Activated CD8-positive, alpha-beta memory T cell treated with anti-CD3 and anti-CD28 coated beads for 1 hour (primary cell): Measurements from ENCODE around the gene EGFR.

ENCODE experiments used
- DNase-seq, 2 donors: peaks; one replicate each; pipeline ENCODE4 v3.0.0-alpha.2; 2020; ENCODE audit warnings: low read depth in 1 of 2; ENCODE audit errors: extremely low read depth in 1 of 2

Gene EGFR

DNA sequence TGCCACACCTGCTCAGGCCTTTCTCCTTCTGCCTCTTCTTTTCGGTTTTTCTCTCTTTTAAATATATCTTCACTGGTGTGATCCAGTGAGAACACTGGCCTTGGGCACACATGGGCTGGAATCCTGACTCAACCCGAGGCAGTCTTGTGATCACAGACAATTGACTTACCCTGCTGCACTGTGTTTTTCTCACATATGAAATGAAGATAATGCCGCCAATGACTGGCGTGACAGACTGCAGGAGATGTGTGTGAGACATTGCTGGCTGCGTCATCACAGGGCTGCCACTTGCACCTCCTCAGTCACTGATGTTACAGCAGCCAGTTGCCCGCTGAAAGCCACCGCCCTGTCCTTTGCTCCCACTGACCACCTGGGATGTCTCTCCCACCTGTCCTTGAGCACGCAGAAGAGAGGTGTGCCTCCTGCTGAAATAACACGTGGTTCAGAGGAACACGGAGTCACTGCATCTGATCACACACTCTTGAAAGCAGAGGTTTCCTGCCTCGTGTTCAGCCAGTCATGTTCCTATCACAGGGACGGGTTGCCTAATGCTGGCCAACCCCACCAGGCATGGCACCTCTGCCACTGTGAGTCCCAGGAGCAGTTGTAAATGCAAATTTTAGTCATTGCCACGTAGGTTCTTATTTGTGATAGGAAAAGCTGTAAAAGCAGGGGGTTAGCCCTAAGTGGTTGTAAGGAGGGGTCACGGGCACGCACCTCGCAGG lies 221.8 kb downstream of the EGFR start:
- no peak for DNase-seq

DNA sequence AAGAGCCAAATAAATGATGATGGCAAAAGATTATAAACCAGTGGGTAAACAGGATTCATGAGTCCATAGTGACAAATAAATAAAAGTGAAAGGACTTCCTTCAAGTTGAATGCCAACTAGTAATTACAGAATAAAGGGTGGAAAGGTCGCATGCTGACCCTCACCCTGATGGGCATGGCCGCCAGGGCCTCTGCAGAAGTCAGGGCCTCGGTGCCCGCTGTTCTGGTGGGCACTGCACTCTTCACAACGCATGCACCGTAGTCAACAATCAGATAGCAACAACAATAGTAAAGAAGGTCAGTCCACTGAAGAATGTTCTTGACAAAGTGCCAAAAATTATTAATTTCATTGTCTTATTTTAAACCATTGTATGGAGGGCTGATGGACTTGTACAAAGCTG lies 223.1 kb downstream of the EGFR start:
- no peak for DNase-seq

DNA sequence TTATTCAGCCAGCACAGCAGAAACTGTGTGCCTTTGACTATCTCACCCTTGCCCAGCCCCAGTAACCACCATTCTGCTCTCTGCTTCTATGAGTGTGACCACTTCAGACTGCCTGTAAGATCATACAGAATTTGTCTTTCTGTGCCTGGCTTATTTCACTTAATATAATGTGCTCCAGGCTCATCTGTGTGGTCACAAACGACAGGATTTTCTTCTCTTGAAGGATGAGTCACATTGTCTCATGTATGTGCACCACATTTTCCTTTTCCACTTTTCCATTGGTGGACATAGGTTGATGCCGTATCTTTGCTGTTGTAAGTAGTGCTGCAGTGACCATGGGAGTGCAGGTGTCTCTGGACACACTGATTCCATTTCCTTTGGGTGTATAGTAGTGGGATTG lies 223.8 kb downstream of the EGFR start:
- DNase-seq, result no peak

- DNase-seq, result no peak
Observed at GRCh38 chr7:55244006-55244745, 225.4 kb downstream of the EGFR start.

GRCh38 chr7:55245271-55245723 lies 226.5 kb downstream of the EGFR start:
- DNase-seq, result no peak

DNA sequence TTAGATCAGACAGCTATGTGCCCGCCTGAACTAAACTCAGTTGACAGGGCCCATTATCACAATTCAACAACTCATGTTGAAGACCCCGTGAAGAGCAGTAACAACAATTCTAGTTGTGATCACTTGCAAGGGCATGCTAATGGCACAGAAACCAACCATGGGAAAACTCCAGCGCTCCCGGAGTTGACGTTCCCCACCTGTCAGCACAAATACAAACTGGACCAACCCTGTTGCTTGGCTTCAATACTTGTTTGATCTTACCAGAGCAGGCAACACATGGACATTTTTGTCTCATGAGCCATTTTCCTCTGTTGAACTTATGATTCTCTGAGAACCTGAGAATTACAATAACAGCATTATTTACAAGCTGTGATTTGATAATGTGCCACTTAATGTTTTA lies 227.4 kb downstream of the EGFR start:
- DNase-seq, result no peak

- DNase-seq, result no peak
Observed at GRCh38 chr7:55247428-55247827, 228.6 kb downstream of the EGFR start.

DNA sequence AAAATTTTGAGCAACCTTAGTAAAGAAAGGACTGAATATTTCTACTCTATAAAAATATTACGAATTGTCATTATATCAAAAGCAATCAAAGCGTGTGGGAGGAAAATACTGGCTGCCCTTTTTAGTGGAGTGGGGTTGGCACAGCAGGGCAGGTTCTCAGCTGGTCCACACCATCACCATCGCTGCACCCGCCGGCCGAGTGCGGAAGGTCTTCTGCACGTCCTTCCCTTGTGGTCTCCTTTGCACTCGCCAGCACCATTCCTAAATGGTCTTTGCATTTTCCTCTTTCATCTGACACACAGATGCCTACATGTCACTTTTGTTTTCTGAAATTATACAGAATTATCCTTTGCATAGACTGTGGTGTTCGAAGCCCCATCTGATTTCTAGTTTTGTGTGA lies 229.7 kb downstream of the EGFR start:
- DNase-seq, result no peak

GRCh38 chr7:55249332-55249731 lies 230.5 kb downstream of the EGFR start:
- DNase-seq, result no peak

GRCh38 chr7:55250313-55250712 lies 231.5 kb downstream of the EGFR start:
- no peak for DNase-seq

GRCh38 chr7:55251313-55251712 lies 232.5 kb downstream of the EGFR start:
- no peak for DNase-seq

DNA sequence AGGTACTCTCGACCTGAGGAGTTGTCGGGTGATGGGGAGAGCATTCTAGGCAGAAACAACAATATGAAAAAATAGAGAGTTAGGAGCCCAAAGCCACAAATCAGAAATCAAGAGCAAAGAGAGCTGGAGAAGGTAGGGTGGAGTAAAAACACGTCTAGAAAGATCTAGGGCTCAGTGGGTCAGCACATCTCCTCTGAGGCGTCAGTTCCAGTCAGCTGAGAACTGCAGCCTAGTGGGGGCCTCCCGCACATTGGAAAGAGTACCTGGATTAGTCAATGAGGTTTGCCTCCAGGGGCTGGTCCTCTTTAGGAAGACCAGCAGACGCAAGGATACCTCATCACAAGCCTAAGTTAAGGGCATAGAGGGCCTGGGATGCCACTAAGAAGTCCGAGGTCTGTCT lies 233.1 kb downstream of the EGFR start:
- DNase-seq, result no peak

- DNase-seq, result no peak
Observed at GRCh38 chr7:55252386-55252785, 233.6 kb downstream of the EGFR start.

GRCh38 chr7:55253188-55253587 lies 234.4 kb downstream of the EGFR start:
- DNase-seq, result no peak

DNA sequence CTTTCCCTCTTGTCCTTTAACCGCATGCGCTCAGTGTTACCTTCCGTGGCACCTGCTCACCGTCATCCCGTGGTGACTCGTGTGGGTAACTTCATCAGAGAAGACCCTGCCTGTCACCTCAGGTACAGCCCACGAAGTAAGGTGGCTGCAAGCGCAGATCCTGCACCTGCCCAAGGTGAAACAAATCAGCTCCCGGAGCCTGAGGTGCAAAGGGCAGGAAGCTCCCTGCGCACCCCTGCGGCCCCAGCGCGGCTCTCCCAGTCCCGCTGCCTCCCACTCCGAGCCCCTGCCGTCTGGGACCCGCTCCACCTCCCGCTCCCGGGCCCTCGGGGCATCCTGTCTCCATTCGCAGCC lies 235.4 kb downstream of the EGFR start:
- no peak for DNase-seq

- DNase-seq, result peak; percentile 17 to 48
Observed at GRCh38 chr7:55254596-55255495, 236.0 kb downstream of the EGFR start.

DNA sequence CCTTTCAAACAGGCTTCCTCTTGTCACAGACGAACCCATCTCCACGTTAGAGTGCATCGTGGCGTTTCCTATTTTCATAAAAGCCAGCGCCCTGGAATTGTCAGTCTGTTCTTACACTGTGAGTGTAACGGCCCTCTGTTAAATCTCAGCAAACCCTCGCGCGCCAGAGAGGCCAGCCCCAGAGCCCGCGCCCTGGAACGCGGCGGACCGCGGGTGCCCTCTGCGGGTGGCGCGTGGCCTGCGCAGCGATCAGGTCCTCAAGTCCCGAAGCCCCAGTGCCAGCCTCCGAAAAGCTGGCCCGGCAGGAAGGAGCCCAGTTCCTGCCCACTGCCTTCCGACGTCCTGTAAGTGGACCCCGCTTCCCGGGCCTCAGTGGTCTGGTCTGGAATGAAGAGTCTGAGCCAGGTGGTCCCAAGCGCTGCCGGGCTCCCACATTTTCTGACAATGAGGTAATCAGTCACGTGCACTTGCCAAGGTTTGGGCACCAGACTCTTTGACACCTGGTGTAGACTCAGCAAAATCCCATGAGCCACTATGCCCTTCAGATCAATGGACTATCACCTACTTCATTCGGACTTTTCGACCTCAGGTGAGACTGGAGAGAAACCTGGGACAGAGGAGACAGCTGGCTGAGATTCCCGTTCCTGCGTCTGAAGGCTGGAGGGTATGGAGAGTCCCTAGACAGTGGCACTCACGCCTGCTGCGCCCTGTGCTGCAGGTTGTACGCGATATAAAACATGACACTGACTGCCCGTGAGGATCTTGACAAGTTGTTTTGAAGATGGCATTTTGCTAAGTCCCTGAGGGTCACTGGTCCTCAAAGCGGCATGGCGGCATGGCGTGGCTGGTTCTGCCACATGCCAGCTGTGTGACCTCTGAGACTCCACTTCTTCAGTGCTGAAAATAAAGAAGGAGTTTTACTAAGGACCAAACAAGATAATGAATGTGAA lies 237.0 kb downstream of the EGFR start:
- peak; percentile 14 to 53 for DNase-seq

DNA sequence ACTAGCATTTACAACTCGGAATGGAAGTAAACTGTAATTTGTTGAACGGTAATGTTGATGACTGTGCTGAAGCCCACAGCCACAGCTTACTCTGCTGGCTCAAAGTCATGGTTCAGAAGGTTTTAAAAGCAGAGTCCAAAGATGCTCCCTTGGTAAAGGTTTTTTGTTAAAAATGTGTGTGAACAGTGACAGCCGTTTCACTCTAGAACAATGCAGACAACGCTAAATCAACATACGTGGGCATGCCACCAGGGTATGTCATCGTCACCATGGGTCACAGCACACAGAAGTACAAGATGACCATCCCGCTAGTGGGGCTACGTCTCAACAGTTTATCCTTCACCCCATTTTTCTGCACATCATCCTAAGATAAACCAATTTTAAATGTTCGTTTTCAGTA lies 239.8 kb downstream of the EGFR start:
- no peak for DNase-seq

DNA sequence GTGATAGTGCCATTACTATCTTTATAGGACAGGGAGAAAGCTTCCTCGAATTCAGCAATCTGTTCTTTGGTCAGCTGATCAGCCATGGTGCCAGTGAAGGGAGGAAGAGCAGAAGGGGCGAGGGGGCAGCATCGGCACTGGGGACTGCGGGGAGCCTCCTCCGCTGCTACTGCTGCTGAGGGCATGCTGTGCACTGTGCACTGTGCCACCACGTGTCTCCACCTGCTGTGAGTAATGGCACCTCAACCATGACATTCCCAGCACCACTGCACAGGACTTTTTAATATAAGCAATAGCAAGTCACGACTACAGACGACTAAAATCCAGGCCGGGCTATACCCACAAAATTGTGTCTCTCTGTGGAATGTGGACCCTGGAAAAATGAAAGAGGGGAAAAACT lies 241.4 kb downstream of the EGFR start:
- DNase-seq, result no peak

DNA sequence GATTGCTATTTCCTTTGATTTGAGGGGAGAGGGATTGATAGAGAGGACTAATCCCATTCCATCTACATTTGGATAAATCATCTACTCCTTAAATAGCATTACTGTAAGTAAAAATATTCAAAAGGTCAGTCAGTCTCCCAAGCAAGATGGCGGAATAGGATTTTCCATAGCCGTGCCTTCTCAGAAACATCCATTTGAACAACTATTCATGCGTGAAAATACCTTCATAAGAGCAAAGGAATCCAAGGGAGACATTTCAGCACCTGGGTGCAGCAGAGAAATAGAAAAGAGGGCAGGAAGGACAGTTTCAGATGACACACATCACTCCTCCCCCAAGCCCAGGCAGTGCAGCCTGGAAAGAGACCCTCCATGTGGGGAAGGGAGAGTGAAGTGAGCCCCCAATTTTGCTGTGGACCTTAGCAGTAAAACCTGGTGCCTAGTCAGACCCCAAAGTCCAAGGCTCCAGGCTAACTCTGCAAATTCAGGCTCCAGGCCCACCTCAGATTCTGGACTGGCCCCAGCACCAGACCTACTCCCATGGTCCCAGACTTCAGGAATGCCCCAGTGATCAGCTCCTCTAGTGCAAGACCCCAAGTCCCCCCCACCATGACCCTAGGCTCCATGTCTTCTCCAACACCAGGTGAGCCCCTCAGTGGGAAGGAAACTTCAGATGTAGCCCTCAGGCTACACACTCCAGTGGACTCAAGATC lies 242.0 kb downstream of the EGFR start:
- DNase-seq, result no peak
